Endodermal cell (in vitro differentiated cells): ENCODE results near the gene TTC23. TPM values are rescaled to one million over a fixed set of nuclear protein-coding genes. Genes with fewer than 3 reads are reported as not detected.

Source experiments
- DNase-seq: peaks from one replicate; pipeline ENCODE4 v3.0.0-alpha.2; 2017
- H3K27ac ChIP-seq: 2 replicates; pipeline ENCODE4 v1.5.1; 2013; ENCODE audit warnings: mild to moderate bottlenecking, low read depth, low read length, moderate library complexity
- H3K27me3 ChIP-seq: 2 replicates; pipeline ENCODE4 v1.6.1; 2013; ENCODE audit warnings: mild to moderate bottlenecking, low read length, moderate library complexity; ENCODE audit not compliant: insufficient read depth, control insufficient read depth, poor library complexity, severe bottlenecking
- H3K36me3 ChIP-seq: 2 replicates; pipeline ENCODE4 v1.7.0; 2013; ENCODE audit warnings: mild to moderate bottlenecking, low read length, moderate library complexity; ENCODE audit not compliant: control insufficient read depth, insufficient read depth
- H3K4me1 ChIP-seq: one replicate; pipeline ENCODE4 v1.7.0; 2013; ENCODE audit warnings: low read length; ENCODE audit not compliant: control insufficient read depth, insufficient read depth
- H3K4me3 ChIP-seq: 2 replicates; pipeline ENCODE4 v1.5.1; 2013; ENCODE audit warnings: mild to moderate bottlenecking, low read length, moderate library complexity
- H3K9ac ChIP-seq: 2 replicates; pipeline ENCODE4 v1.6.1; 2013; ENCODE audit warnings: mild to moderate bottlenecking, low read length, moderate library complexity; ENCODE audit not compliant: poor library complexity, severe bottlenecking; ENCODE audit errors: extremely low read depth
- H3K9me3 ChIP-seq: 2 replicates; pipeline ENCODE4 v1.6.1; 2013; ENCODE audit warnings: mild to moderate bottlenecking, low read length, moderate library complexity; ENCODE audit not compliant: control insufficient read depth
- H3K27ac Mint-ChIP-seq: 2 replicates; pipeline ENCODE4 v1.8.0; 2020; ENCODE audit warnings: mixed read lengths
- H3K27me3 Mint-ChIP-seq: 2 replicates; pipeline ENCODE4 v1.8.0; 2021; ENCODE audit warnings: mild to moderate bottlenecking, mixed read lengths; ENCODE audit not compliant: insufficient read depth
- H3K36me3 Mint-ChIP-seq: 2 replicates; pipeline ENCODE4 v1.8.0; 2020; ENCODE audit warnings: low read depth, mixed read lengths
- H3K4me1 Mint-ChIP-seq: 2 replicates; pipeline ENCODE4 v1.8.0; 2020; ENCODE audit warnings: mixed read lengths
- H3K4me3 Mint-ChIP-seq: 2 replicates; pipeline ENCODE4 v1.8.0; 2020; ENCODE audit warnings: mild to moderate bottlenecking, moderate library complexity, mixed read lengths
- H3K9me3 Mint-ChIP-seq: 2 replicates; pipeline ENCODE4 v1.8.0; 2020; ENCODE audit warnings: mild to moderate bottlenecking, mixed read lengths
- CTCF ChIP-seq: fragments of 200-600 bp; sonication (generic); conservative IDR thresholded peaks from 2 replicates; pipeline ENCODE4 v1.5.0; 2021; ENCODE audit warnings: antibody characterized with exemption, mild to moderate bottlenecking
- WGBS, 2 experiments: methylation state at CpG; one replicate each; pipeline versions ENCODE4 v1.1.5 to v1.1.7; 2013; ENCODE audit warnings: missing lambda C conversion rate in 2 of 2, mixed read lengths in 1 of 2; ENCODE audit not compliant: insufficient coverage in 1 of 2, insufficient read length in 1 of 2; 5-methylcytosine and 5-hydroxymethylcytosine counted together
- total RNA-seq, 2 donors: library from RNA; stranded (reverse); fragmentation: NEBNext Ultra II Directional in 1 of 2; extraction: Animal tissue kit (Norgen Biotek cat#: 25700) in 1 of 2; gene quantifications; 2 replicates in 1 of 2; 3 replicates in 1 of 2; pipeline ENCODE4 v1.2.1, GENCODE V29; 2021

The TTC23 gene
- total RNA-seq, 2 donors from 2014 or later = 20.7 to 26.3 TPM

GRCh38 chr15:99282121-99282520, 32.7 kb upstream of the TTC23 start:
- no peak for TF ChIP-seq CTCF
- H3K27me3 Mint-ChIP-seq = no peaks in the 10 kb centered on the region
- no peaks in the 10 kb centered on the region for H3K27me3 ChIP-seq
- DNase-seq = no peak
- no peak overlapping the region for H3K4me3 ChIP-seq
- no peaks in the 10 kb centered on the region for H3K9me3 ChIP-seq
- H3K4me1 Mint-ChIP-seq = no peaks in the 10 kb centered on the region
- no peak overlapping the region for H3K9ac ChIP-seq
- no peaks in the 10 kb centered on the region for H3K36me3 ChIP-seq
- no peaks in the 10 kb centered on the region for H3K4me1 ChIP-seq
- H3K36me3 Mint-ChIP-seq = peaks cover 7% of the 10 kb centered on the region
- no peak overlapping the region for H3K27ac Mint-ChIP-seq
- no peak overlapping the region for H3K4me3 Mint-ChIP-seq
- no peak overlapping the region for H3K27ac ChIP-seq
- no peaks in the 10 kb centered on the region for H3K9me3 Mint-ChIP-seq

- Histone ChIP-seq H3K4me3 (no peak overlapping the region), H3K27me3 (no peaks in the 10 kb centered on the region), H3K9ac (no peak overlapping the region), H3K4me1 (no peaks in the 10 kb centered on the region), H3K9me3 (no peaks in the 10 kb centered on the region), H3K27ac (no peak overlapping the region), H3K36me3 (no peaks in the 10 kb centered on the region)
- DNase-seq = no peak
- H3K9me3 Mint-ChIP-seq = no peaks in the 10 kb centered on the region
- no peak overlapping the region for H3K27ac Mint-ChIP-seq
- no peak for TF ChIP-seq CTCF
- peaks cover 7% of the 10 kb centered on the region for H3K36me3 Mint-ChIP-seq
- H3K4me3 Mint-ChIP-seq = no peak overlapping the region
- no peaks in the 10 kb centered on the region for H3K27me3 Mint-ChIP-seq
- 97% methylated on average over 3 of the region's 3 CpGs; no CpG with 5 or more reads in 1 of the 2 experiments for WGBS, 2 experiments
- peaks cover 8% of the 10 kb centered on the region for H3K4me1 Mint-ChIP-seq
Measured at GRCh38 chr15:99279827-99280226, 30.4 kb upstream of the TTC23 start.

- Mint-ChIP-seq H3K27ac (no peak overlapping the region), H3K4me1 (peaks cover 8% of the 10 kb centered on the region), H3K4me3 (no peak overlapping the region), H3K36me3 (peaks cover 7% of the 10 kb centered on the region), H3K9me3 (no peaks in the 10 kb centered on the region), H3K27me3 (no peaks in the 10 kb centered on the region)
- Histone ChIP-seq H3K4me3 (no peak overlapping the region), H3K4me1 (no peaks in the 10 kb centered on the region), H3K27me3 (no peaks in the 10 kb centered on the region), H3K9me3 (no peaks in the 10 kb centered on the region), H3K27ac (no peak overlapping the region), H3K36me3 (no peaks in the 10 kb centered on the region), H3K9ac (no peak overlapping the region)
- no peak for DNase-seq
- WGBS, 2 experiments = 81 to 86% methylated on average over 3 of the region's 3 CpGs
- no peak for TF ChIP-seq CTCF
Measured at GRCh38 chr15:99279290-99279689, 29.9 kb upstream of the TTC23 start.
